ENCODE data around the gene EFS.
"Not testable (repeated sequence)": the region's sequence is repeated elsewhere in the genome, so short reads cannot be mapped to it uniquely, and the experiment has no call there.

EFS gene

GRCh38 chr14:23405096-23405495 lies 40.1 kb upstream of the EFS start:
- in situ Hi-C loops (cut with HindIII; ENCODE audit: low pct_unique_long_range_greater_than_20kb, low sequenced_read_pairs), result no loop called here

GRCh38 chr14:23404331-23404900 lies 39.4 kb upstream of the EFS start:
- TF ChIP-seq JUND (IDR thresholded peaks at IDR 0.05; ENCODE audit: low read depth), result no peak
- no peak for DNase-seq (ENCODE audit: low read depth in 1 of 2, low spot score in 1 of 2)
- in situ Hi-C loops (cut with HindIII; ENCODE audit: low pct_unique_long_range_greater_than_20kb, low sequenced_read_pairs), result no loop called here

More at GRCh38 chr14:23405096-23405495, 40.1 kb upstream of the EFS start:
- no peak for DNase-seq (ENCODE audit: low read depth in 1 of 2, low spot score in 1 of 2)
- no peak for TF ChIP-seq JUND (IDR thresholded peaks at IDR 0.05; ENCODE audit: low read depth)

GRCh38 chr14:23403908-23404307 lies 38.9 kb upstream of the EFS start:
- DNase-seq (ENCODE audit: low read depth in 1 of 2, low spot score in 1 of 2), result no peak
- no peak for TF ChIP-seq JUND (IDR thresholded peaks at IDR 0.05; ENCODE audit: low read depth)
- in situ Hi-C loops (cut with HindIII; ENCODE audit: low pct_unique_long_range_greater_than_20kb, low sequenced_read_pairs), result no loop called here

GRCh38 chr14:23403139-23403438 lies 38.1 kb upstream of the EFS start:
- TF ChIP-seq JUND (IDR thresholded peaks at IDR 0.05; ENCODE audit: low read depth), result no peak
- in situ Hi-C loops (cut with HindIII; ENCODE audit: low pct_unique_long_range_greater_than_20kb, low sequenced_read_pairs), result no loop called here
- no peak for DNase-seq (ENCODE audit: low read depth in 1 of 2, low spot score in 1 of 2)

GRCh38 chr14:23402296-23403138 lies 37.5 kb upstream of the EFS start:
- peak in 1 of 2 experiments; percentile 16 for DNase-seq (ENCODE audit: low read depth in 1 of 2, low spot score in 1 of 2)
- no peak for TF ChIP-seq JUND (IDR thresholded peaks at IDR 0.05; ENCODE audit: low read depth)
- in situ Hi-C loops (cut with HindIII; ENCODE audit: low pct_unique_long_range_greater_than_20kb, low sequenced_read_pairs), result no loop called here

- in situ Hi-C loops (cut with HindIII; ENCODE audit: low pct_unique_long_range_greater_than_20kb, low sequenced_read_pairs), result no loop called here
- DNase-seq (ENCODE audit: low read depth in 1 of 2, low spot score in 1 of 2), result no peak
- TF ChIP-seq JUND (IDR thresholded peaks at IDR 0.05; ENCODE audit: low read depth), result no peak
These were observed 36.3 kb upstream of the EFS start for GRCh38 chr14:23401291-23401690.

- in situ Hi-C loops (cut with HindIII; ENCODE audit: low pct_unique_long_range_greater_than_20kb, low sequenced_read_pairs); DNase-seq (ENCODE audit: low read depth in 1 of 2, low spot score in 1 of 2): not testable (repeated sequence)
These were observed 35.7 kb upstream of the EFS start for GRCh38 chr14:23400496-23401149.

- in situ Hi-C loops (cut with HindIII; ENCODE audit: low pct_unique_long_range_greater_than_20kb, low sequenced_read_pairs), result no loop called here
- TF ChIP-seq JUND (IDR thresholded peaks at IDR 0.05; ENCODE audit: low read depth), result no peak
- DNase-seq (ENCODE audit: low read depth in 1 of 2, low spot score in 1 of 2), result no peak
These were observed 34.6 kb upstream of the EFS start for GRCh38 chr14:23399591-23399990.

- no peak for TF ChIP-seq JUND (IDR thresholded peaks at IDR 0.05; ENCODE audit: low read depth)
- DNase-seq (ENCODE audit: low read depth in 1 of 2, low spot score in 1 of 2), result no peak
- in situ Hi-C loops (cut with HindIII; ENCODE audit: low pct_unique_long_range_greater_than_20kb, low sequenced_read_pairs), result no loop called here
These were observed 34.2 kb upstream of the EFS start for GRCh38 chr14:23399136-23399535.

- no peak for DNase-seq (ENCODE audit: low read depth in 1 of 2, low spot score in 1 of 2)
- in situ Hi-C loops (cut with HindIII; ENCODE audit: low pct_unique_long_range_greater_than_20kb, low sequenced_read_pairs), result no loop called here
These were observed 33.4 kb upstream of the EFS start for GRCh38 chr14:23398348-23398747.

GRCh38 chr14:23396781-23397407 lies 31.9 kb upstream of the EFS start:
- in situ Hi-C loops (cut with HindIII; ENCODE audit: low pct_unique_long_range_greater_than_20kb, low sequenced_read_pairs), result no loop called here
- TF ChIP-seq JUND (IDR thresholded peaks at IDR 0.05; ENCODE audit: low read depth), result no peak
- no peak for DNase-seq (ENCODE audit: low read depth in 1 of 2, low spot score in 1 of 2)

More at GRCh38 chr14:23398348-23398747, 33.4 kb upstream of the EFS start:
- no peak for TF ChIP-seq JUND (IDR thresholded peaks at IDR 0.05; ENCODE audit: low read depth)

- in situ Hi-C loops (cut with HindIII; ENCODE audit: low pct_unique_long_range_greater_than_20kb, low sequenced_read_pairs), result no loop called here
- no peak for TF ChIP-seq JUND (IDR thresholded peaks at IDR 0.05; ENCODE audit: low read depth)
- DNase-seq (ENCODE audit: low read depth in 1 of 2, low spot score in 1 of 2), result no peak
These were observed 31.2 kb upstream of the EFS start for GRCh38 chr14:23396126-23396525.

- TF ChIP-seq JUND (IDR thresholded peaks at IDR 0.05; ENCODE audit: low read depth), result no peak
- in situ Hi-C loops (cut with HindIII; ENCODE audit: low pct_unique_long_range_greater_than_20kb, low sequenced_read_pairs), result no loop called here
- DNase-seq (ENCODE audit: low read depth in 1 of 2, low spot score in 1 of 2), result no peak
These were observed 27.6 kb upstream of the EFS start for GRCh38 chr14:23392613-23393012.

GRCh38 chr14:23389871-23390270 lies 24.9 kb upstream of the EFS start:
- in situ Hi-C loops (cut with HindIII; ENCODE audit: low pct_unique_long_range_greater_than_20kb, low sequenced_read_pairs); DNase-seq (ENCODE audit: low read depth in 1 of 2, low spot score in 1 of 2): not testable (repeated sequence)
